GM04504 (cell line): ENCODE results near the gene SCAI.
"Not testable (repeated sequence)": the region's sequence is repeated elsewhere in the genome, so short reads cannot be mapped to it uniquely, and the experiment has no call there.

Source experiments
- DNase-seq: peaks from one replicate; pipeline ENCODE4 v3.0.0-alpha.2; 2012; ENCODE audit warnings: low read depth

SCAI gene

GRCh38 chr9:125150349-125151245, 7.3 kb upstream of the SCAI start:
- no peak for DNase-seq

DNA sequence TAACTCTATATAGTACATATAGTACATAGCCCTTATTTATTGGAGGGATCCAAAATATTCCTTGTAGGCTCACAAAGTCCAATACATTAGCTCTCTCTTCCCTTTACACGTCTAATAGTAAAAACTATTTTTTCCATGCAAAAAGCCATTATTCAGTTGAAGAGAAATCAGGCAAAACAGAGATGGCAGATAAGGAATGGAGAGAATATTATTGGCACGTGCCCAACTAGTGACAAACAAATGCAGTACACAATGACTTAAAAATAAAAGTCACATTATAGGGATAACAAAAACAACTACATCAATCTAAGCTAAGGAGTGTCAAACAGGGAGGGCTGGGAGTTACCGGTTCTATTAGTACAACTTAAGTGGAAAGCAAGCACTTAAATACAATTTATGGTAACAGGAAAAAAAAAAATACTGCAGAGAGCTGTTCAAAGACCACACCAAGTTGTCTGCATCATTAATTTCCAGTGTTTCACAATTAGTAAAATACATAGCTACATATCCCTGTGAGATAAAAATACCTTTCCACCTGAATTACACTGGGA, 4.1 kb upstream of the SCAI start:
- DNase-seq: no peak

GRCh38 chr9:125146247-125146646, 2.9 kb upstream of the SCAI start:
- DNase-seq: no peak

- no peak for DNase-seq
Observed at GRCh38 chr9:125145425-125145824, 2.1 kb upstream of the SCAI start.

DNA sequence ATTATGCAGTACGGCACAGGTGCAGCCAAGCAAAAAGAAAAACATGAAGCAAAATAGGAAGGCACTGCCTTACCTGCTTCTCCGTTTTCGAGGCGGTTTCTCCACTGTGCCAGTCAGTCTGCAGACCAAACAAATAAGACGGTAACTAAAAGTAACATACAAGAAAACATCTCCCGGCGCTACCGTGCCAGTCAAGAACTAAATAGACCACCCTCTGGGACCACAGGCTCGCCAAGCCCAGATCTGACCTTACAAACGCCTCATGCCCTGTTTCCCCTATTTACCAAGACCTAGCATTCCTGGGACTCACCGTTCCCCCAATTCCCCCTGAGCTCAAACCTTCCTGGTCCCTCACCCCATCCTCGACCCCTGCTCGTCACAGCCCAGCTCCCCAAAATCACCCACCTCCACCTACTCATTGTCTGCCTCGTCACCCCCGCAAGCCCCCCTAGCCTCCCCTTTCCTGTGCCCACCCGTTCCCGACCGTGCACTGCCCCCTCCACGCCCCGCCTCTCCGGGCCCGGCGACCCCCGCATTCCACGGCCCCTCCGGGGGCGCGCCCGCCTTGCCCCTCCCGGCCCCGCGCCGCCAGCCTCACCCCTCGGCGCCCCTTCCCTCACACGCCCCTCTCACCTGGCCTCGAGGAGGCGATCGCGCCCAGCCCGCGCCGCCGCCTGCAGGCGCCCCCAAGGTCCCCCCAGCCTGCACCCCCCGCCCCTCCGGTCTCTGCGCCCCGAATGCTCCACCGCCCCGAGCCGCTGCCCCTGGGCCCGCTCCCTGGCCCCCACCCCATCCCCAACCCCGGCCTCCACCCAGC, 560 bp downstream of the SCAI start:
- DNase-seq: no peak

DNA sequence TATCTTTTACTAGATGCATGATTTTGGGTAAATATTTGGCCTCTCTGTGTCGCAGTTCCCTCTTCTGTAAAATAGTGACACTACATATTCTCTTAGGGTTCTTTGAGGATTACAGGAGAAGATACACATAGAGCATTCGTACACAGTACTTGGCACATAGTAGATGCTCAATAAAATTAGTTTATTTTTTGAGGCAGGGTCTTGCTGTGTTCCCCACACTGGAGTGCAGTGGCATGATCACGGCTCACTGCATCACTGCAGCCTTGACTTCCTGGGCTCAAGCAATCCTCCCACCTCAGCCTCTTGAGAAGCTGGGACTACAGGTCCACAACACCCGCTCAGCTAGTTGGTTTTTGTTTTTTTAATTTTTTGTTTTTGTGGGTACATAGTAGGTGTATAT, 1.6 kb downstream of the SCAI start:
- DNase-seq: no peak

DNA sequence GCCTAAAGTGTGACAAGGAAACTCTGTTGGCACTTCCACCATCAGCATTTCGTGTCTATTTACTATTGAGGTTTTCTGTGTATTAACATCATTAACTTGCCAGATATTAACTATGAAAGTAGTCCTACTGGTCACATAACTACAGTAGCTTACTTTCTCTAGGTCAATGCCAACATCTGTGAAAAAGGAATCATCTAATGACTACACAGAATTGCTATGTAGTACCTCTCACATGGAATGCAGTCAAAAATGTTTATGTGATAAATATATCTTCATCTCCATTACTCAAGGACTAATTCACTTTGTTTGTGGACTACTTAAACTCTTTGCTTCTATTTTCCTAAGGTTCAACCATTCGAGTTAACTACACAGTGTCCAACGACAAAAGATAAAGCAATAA, 2.1 kb downstream of the SCAI start:
- DNase-seq: no peak

GRCh38 chr9:125140576-125140975, 2.8 kb downstream of the SCAI start:
- DNase-seq: no peak

DNA sequence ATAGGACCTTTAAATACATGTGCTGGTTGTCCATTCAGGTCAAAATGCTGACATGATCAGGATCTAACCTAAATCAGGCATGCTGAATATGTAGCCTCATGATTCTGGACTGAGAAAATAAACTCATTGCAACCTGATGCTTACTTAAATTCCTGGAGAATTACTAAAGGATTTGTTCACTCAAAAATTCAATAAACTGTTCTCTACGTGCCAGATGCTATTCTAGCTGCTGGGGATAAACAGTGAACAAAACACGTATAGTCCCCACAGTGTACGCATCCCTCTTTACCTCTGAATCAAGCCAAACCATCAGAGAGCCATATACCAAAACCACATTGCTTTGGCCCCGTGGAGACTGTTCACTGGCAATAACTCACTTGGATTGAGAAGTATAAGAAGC, 6.1 kb downstream of the SCAI start:
- no peak for DNase-seq

DNA sequence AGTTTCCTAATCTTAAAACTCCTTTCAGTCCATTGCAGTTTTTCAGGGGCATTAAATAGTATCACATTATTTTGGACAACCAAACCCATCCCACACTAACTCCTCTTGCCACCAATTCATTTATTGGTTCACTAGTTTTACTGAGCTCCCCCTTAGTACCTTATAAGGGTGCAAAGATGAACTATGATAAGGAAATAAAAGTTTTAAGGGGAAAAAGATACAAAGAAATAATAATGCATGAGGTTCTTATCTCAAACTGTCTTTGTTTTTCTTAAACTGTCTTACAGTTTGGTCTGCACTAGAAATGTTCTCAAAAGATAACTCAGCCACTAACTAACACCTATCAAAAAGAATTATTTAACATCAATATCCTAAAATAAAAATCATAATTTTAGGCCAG, 8.4 kb downstream of the SCAI start:
- no peak for DNase-seq

- DNase-seq: no peak
Observed at GRCh38 chr9:125133403-125134329, 9.7 kb downstream of the SCAI start.

DNA sequence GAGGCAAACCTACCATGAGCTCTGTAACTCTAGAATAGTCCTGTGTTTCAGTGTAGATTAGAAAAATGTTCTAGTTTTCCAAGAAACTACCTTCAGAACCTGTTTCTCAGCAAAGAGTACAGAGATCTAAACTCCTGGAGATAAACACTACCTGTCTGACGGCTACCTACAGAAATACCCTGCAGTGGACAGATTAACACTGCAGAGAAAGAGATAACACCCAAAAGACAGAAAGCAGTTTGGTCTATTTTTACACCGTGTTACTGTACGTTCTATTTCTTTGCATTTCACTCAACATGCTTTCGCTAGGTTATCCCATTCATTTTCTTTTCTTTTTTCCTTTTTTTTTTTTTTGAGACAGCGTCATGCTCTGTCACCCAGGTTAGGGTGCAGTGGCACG, 11.6 kb downstream of the SCAI start:
- no peak for DNase-seq

DNA sequence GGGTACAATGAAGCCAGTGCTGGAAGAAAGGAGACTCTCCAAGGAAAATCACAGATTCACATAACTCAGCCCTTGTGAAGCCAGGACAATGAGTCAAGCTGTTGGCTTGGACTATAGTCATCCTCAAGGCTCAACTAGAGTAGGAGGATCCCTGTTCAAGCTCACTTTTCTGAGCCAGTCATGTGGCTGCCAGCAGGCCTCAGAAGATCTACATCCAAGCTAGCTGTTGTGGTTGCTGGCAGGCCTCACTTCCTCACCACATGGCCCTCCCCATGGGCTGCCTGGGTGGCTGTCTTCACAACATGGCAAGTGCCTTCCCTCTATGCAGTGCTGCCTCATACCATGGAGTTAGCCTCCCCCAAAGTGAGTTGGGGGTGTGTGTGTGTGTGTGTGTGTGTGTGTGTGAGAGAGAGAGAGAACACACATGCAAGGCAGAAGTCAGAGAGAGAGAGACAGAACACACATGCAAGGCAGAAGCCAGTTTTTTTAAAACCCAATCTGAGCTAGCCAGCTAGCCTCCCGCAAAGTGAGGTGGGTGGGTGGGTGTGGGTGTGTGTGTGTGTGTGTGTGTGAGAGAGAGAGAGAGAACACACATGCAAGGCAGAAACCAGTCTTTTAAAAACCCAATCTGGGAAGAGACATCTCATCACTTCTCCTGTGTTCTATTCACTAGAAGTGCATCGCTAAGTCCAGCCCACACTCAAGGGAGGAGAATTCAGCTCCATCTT, 17.1 kb downstream of the SCAI start:
- peak; percentile 99 for DNase-seq

GRCh38 chr9:125125523-125125922, 17.8 kb downstream of the SCAI start:
- DNase-seq: no peak

GRCh38 chr9:125121146-125121545, 22.2 kb downstream of the SCAI start:
- DNase-seq: no peak

GRCh38 chr9:125119643-125120286, 23.6 kb downstream of the SCAI start:
- peak; percentile 60 for DNase-seq

- DNase-seq: not testable (repeated sequence)
Observed at GRCh38 chr9:125118696-125119095, 24.6 kb downstream of the SCAI start.

DNA sequence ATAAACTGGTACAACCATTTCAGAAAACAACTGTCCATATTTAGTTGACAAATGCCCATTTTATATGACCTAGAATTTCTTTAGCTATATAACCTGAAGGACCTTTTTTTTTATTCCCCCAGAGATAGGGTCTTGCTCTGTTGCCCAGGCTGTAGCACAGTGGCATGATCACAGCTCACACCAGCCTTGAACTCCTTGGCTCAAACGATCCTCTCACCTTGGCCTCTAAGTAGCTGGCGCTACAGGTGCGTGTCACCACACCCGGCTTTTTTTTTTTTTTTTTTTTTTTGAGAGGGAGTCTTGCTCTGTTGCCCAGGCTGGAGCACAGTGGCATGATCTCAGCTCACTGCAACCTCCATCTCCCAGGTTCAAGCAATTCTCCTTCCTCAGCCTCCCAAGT, 28.8 kb downstream of the SCAI start:
- DNase-seq: not testable (repeated sequence)

GRCh38 chr9:125110464-125110863, 32.9 kb downstream of the SCAI start:
- DNase-seq: no peak

GRCh38 chr9:125108541-125108940, 34.8 kb downstream of the SCAI start:
- not testable (repeated sequence) for DNase-seq
